HepG2 (cell line): ENCODE data around the gene SLC45A1. TPM values are rescaled to one million over a fixed set of nuclear protein-coding genes. Genes with fewer than 3 reads are reported as not detected.
A peak's percentile ranks its signal among the peaks of the same experiment; 100 is the strongest.

Experiments used
- ERF ChIP-seq: IDR thresholded peaks from 2 replicates; pipeline ENCODE4 v1.6.1; 2018; ENCODE audit warnings: missing biosample characterization, missing genetic modification reagents
- HDAC2 ChIP-seq: sonication (generic); formaldehyde crosslinking; IDR thresholded peaks from 2 replicates; pipeline ENCODE4 v1.4.0; 2020; ENCODE audit warnings: missing genetic modification reagents
- SIN3A ChIP-seq: IDR thresholded peaks from 2 replicates; pipeline ENCODE4 v1.6.1; 2011; ENCODE audit warnings: low read depth, mild to moderate bottlenecking, control low read depth, low read length, borderline replicate concordance
- TAF1 ChIP-seq: sonication (generic); formaldehyde crosslinking; IDR thresholded peaks from 2 replicates; pipeline ENCODE4 v1.4.0; 2020; ENCODE audit warnings: missing genetic modification reagents
- ZMYM4 ChIP-seq: sonication (generic); formaldehyde crosslinking; IDR thresholded peaks from 2 replicates; pipeline ENCODE4 v1.8.1; 2023; ENCODE audit warnings: mild to moderate bottlenecking, missing genetic modification reagents
- ZNF510 ChIP-seq: sonication (generic); formaldehyde crosslinking; IDR thresholded peaks from 2 replicates; pipeline ENCODE4 v1.4.0; 2020; ENCODE audit warnings: low read depth, mild to moderate bottlenecking, missing genetic modification reagents
- polyA plus RNA-seq, 8 experiments: library from polyadenylated mRNA; depleted of rRNA in 3 of 8; stranded (reverse) in 7 of 8; unstranded in 1 of 8; fragments of >200 nt; fragmentation: Illumina TruSeq in 4 of 8; extraction: Trizol in 4 of 8; gene quantifications; 2 replicates each; pipeline versions ENCODE4 v1.2.1 to v1.2.3, GENCODE V29; 2011 to 2016; ENCODE audit warnings: low read depth in 4 of 8, missing spikeins in 1 of 8, mixed read lengths in 1 of 8; ENCODE audit not compliant: insufficient read depth in 1 of 8
- total RNA-seq, 5 experiments: library from RNA; depleted of rRNA; stranded (reverse); fragments of >200 nt; fragmentation: Illumina TruSeq; extraction: Trizol; gene quantifications; 2 replicates each; pipeline ENCODE4 v1.2.3, GENCODE V29; 2016; ENCODE audit warnings: low read depth in 1 of 5
- TF ChIP-seq, protein P1 (sequence below): IDR thresholded peaks from 2 replicates; pipeline ENCODE4 v1.6.1; 2016; ENCODE audit warnings: low read depth, borderline replicate concordance
- TF ChIP-seq, protein P2 (sequence below): sonication (generic); formaldehyde crosslinking; IDR thresholded peaks from 2 replicates; pipeline ENCODE4 v1.4.0; 2020; ENCODE audit warnings: missing genetic modification reagents, mild to moderate bottlenecking, borderline replicate concordance
- TF ChIP-seq, protein P3 (sequence below): IDR thresholded peaks from 2 replicates; pipeline ENCODE4 v1.6.1; 2016; ENCODE audit warnings: mild to moderate bottlenecking, missing biosample characterization, missing genetic modification reagents
- TF ChIP-seq, protein P4 (sequence below): sonication (generic); formaldehyde crosslinking; IDR thresholded peaks from 2 replicates; pipeline ENCODE4 v1.4.0; 2020; ENCODE audit warnings: low read depth, missing genetic modification reagents
- TF ChIP-seq, protein P5 (sequence below): sonication (generic); formaldehyde crosslinking; IDR thresholded peaks from 2 replicates; pipeline ENCODE4 v1.8.0; 2022; ENCODE audit warnings: mild to moderate bottlenecking, missing genetic modification reagents, moderate library complexity
- TF ChIP-seq, protein P6 (sequence below): sonication (generic); formaldehyde crosslinking; IDR thresholded peaks from 2 replicates; pipeline ENCODE4 v1.4.0; 2020; ENCODE audit warnings: missing genetic modification reagents, mild to moderate bottlenecking, borderline replicate concordance
- TF ChIP-seq, protein P7 (sequence below): sonication (generic); formaldehyde crosslinking; IDR thresholded peaks from 2 replicates; pipeline ENCODE4 v1.4.0; 2020; ENCODE audit warnings: low read depth, mild to moderate bottlenecking, missing genetic modification reagents
- TF ChIP-seq, protein P8 (sequence below): sonication (generic); formaldehyde crosslinking; IDR thresholded peaks from 2 replicates; pipeline ENCODE4 v1.4.0; 2020; ENCODE audit warnings: missing genetic modification reagents

Gene SLC45A1
- total and polyA plus RNA-seq, 2 of the 13 experiments (the other 11 are each of a cell fraction or from before 2014, with no cell fraction given), result not detected

DNA sequence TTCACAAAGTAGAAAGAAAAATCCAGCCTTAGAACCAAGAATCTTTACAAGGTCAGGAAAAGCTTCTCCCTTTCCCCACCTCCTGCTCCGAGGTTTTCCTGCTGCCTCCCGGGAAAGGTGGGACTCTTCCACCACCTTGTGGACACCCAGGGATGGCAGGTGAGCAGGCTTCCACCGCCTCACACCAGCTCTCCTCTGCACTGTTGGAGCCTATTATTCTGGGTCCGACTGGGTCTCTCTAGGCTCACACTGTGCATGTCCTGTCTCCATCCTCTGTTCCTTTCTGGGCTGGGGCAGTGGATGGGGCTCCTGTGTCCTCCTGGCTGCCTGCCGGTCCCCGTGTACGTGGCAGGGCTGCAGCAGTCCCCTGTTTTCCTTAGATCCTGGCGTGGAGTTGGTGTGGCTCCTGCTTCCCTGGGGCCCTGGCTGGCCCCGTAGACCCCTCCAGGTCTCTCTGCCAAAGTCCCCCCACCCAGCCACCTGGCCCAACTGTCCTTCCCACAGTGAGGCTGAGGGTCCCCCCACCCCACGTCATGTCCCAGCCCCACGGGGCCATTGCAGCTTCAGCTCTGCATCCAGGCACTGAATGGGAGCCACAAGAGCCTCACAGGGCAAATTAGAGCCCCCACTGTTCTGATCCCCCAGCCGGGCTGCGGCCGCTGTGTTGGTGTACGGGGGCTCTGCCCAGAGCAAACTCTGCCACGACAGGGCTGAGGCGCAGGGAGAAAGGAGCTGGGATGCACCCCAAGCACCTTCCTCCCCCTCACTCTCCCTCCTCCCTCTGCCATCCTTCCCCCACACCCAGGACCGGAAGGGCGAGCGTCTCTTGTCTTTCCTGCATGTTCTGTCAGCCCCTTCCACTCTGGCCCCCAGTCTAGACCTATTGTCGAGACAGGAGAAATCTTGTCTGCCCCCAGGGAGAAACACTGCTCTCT is 3.3 kb upstream of the SLC45A1 start (continued):
- TF ChIP-seq, protein P1, sequence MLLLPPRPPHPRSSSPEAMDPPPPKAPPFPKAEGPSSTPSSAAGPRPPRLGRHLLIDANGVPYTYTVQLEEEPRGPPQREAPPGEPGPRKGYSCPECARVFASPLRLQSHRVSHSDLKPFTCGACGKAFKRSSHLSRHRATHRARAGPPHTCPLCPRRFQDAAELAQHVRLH, result peak; percentile 71; the same call in 1 of the 2 replicates
- TF ChIP-seq, protein P2, sequence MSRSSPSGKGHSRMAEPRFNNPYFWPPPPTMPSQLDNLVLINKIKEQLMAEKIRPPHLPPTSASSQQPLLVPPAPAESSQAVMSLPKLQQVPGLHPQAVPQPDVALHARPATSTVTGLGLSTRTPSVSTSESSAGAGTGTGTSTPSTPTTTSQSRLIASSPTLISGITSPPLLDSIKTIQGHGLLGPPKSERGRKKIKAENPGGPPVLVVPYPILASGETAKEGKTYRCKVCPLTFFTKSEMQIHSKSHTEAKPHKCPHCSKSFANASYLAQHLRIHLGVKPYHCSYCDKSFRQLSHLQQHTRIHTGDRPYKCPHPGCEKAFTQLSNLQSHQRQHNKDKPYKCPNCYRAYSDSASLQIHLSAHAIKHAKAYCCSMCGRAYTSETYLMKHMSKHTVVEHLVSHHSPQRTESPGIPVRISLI, result 0 out of 2 replicates have a peak, but pooled peaks have one; percentile 13
- TF ChIP-seq, protein P3, sequence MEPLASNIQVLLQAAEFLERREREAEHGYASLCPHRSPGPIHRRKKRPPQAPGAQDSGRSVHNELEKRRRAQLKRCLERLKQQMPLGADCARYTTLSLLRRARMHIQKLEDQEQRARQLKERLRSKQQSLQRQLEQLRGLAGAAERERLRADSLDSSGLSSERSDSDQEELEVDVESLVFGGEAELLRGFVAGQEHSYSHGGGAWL (CRISPR knock-in tag), result peak; percentile 14; the same call in 1 of the 2 replicates
- TF ChIP-seq, protein P4, sequence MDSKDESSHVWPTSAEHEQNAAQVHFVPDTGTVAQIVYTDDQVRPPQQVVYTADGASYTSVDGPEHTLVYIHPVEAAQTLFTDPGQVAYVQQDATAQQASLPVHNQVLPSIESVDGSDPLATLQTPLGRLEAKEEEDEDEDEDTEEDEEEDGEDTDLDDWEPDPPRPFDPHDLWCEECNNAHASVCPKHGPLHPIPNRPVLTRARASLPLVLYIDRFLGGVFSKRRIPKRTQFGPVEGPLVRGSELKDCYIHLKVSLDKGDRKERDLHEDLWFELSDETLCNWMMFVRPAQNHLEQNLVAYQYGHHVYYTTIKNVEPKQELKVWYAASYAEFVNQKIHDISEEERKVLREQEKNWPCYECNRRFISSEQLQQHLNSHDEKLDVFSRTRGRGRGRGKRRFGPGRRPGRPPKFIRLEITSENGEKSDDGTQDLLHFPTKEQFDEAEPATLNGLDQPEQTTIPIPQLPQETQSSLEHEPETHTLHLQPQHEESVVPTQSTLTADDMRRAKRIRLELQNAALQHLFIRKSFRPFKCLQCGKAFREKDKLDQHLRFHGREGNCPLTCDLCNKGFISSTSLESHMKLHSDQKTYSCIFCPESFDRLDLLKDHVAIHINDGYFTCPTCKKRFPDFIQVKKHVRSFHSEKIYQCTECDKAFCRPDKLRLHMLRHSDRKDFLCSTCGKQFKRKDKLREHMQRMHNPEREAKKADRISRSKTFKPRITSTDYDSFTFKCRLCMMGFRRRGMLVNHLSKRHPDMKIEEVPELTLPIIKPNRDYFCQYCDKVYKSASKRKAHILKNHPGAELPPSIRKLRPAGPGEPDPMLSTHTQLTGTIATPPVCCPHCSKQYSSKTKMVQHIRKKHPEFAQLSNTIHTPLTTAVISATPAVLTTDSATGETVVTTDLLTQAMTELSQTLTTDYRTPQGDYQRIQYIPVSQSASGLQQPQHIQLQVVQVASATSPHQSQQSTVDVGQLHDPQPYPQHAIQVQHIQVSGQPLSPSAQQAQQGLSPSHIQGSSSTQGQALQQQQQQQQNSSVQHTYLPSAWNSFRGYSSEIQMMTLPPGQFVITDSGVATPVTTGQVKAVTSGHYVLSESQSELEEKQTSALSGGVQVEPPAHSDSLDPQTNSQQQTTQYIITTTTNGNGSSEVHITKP (CRISPR knock-in tag), result peak; percentile 57; the same call in 1 of the 2 replicates
- TF ChIP-seq SIN3A (no peak), ERF (CRISPR knock-in tag) (peak; percentile 72), TAF1 (CRISPR knock-in tag) (peak; percentile 41; the same call in 1 of the 2 replicates), ZMYM4 (peak; percentile 59), ZNF510 (CRISPR knock-in tag) (0 out of 2 replicates have a peak, but pooled peaks have one; percentile 42), HDAC2 (CRISPR knock-in tag) (peak; percentile 24; the same call in 1 of the 2 replicates)
- TF ChIP-seq, protein P5, sequence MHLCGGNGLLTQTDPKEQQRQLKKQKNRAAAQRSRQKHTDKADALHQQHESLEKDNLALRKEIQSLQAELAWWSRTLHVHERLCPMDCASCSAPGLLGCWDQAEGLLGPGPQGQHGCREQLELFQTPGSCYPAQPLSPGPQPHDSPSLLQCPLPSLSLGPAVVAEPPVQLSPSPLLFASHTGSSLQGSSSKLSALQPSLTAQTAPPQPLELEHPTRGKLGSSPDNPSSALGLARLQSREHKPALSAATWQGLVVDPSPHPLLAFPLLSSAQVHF (CRISPR knock-in tag), result no peak
- TF ChIP-seq, protein P6, sequence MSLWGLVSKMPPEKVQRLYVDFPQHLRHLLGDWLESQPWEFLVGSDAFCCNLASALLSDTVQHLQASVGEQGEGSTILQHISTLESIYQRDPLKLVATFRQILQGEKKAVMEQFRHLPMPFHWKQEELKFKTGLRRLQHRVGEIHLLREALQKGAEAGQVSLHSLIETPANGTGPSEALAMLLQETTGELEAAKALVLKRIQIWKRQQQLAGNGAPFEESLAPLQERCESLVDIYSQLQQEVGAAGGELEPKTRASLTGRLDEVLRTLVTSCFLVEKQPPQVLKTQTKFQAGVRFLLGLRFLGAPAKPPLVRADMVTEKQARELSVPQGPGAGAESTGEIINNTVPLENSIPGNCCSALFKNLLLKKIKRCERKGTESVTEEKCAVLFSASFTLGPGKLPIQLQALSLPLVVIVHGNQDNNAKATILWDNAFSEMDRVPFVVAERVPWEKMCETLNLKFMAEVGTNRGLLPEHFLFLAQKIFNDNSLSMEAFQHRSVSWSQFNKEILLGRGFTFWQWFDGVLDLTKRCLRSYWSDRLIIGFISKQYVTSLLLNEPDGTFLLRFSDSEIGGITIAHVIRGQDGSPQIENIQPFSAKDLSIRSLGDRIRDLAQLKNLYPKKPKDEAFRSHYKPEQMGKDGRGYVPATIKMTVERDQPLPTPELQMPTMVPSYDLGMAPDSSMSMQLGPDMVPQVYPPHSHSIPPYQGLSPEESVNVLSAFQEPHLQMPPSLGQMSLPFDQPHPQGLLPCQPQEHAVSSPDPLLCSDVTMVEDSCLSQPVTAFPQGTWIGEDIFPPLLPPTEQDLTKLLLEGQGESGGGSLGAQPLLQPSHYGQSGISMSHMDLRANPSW (CRISPR knock-in tag), result no peak
- TF ChIP-seq, protein P7, sequence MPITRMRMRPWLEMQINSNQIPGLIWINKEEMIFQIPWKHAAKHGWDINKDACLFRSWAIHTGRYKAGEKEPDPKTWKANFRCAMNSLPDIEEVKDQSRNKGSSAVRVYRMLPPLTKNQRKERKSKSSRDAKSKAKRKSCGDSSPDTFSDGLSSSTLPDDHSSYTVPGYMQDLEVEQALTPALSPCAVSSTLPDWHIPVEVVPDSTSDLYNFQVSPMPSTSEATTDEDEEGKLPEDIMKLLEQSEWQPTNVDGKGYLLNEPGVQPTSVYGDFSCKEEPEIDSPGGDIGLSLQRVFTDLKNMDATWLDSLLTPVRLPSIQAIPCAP (CRISPR knock-in tag), result no peak
- TF ChIP-seq, protein P8, sequence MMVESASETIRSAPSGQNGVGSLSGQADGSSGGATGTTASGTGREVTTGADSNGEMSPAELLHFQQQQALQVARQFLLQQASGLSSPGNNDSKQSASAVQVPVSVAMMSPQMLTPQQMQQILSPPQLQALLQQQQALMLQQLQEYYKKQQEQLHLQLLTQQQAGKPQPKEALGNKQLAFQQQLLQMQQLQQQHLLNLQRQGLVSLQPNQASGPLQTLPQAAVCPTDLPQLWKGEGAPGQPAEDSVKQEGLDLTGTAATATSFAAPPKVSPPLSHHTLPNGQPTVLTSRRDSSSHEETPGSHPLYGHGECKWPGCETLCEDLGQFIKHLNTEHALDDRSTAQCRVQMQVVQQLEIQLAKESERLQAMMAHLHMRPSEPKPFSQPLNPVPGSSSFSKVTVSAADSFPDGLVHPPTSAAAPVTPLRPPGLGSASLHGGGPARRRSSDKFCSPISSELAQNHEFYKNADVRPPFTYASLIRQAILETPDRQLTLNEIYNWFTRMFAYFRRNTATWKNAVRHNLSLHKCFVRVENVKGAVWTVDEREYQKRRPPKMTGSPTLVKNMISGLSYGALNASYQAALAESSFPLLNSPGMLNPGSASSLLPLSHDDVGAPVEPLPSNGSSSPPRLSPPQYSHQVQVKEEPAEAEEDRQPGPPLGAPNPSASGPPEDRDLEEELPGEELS (CRISPR knock-in tag), result 0 out of 2 replicates have a peak, but pooled peaks have one; percentile 28
